Measurements from ENCODE around the gene ALMS1.
"Not testable (repeated sequence)": the region's sequence is repeated elsewhere in the genome, so short reads cannot be mapped to it uniquely, and the experiment has no call there.

ALMS1 gene

GRCh38 chr2:73630662-73631266 is 245.1 kb downstream of the ALMS1 start:
- DNase-seq: not testable (repeated sequence)

GRCh38 chr2:73636977-73637376 is 251.3 kb downstream of the ALMS1 start:
- DNase-seq: not testable (repeated sequence)

GRCh38 chr2:73638429-73638828 is 252.8 kb downstream of the ALMS1 start:
- DNase-seq: no peak

- no peak for DNase-seq
These were observed 254.9 kb downstream of the ALMS1 start for GRCh38 chr2:73640511-73640911.

GRCh38 chr2:73640946-73641766 is 255.5 kb downstream of the ALMS1 start:
- no peak for DNase-seq

- DNase-seq: no peak
These were observed 256.1 kb downstream of the ALMS1 start for GRCh38 chr2:73641767-73642062.

GRCh38 chr2:73642338-73643018 is 256.8 kb downstream of the ALMS1 start, which contains the start of gene NAT8:
TSS of gene NAT8 (minus strand) at chr2:73642422. CDS start at chr2:73641628, 794 bp downstream.
- no peak for DNase-seq

GRCh38 chr2:73647690-73648089 is 262.1 kb downstream of the ALMS1 start:
- not testable (repeated sequence) for DNase-seq

GRCh38 chr2:73651591-73652230 is 266.1 kb downstream of the ALMS1 start:
- DNase-seq: no peak

GRCh38 chr2:73652348-73652747 is 266.7 kb downstream of the ALMS1 start:
- DNase-seq: no peak

- no peak for DNase-seq
These were observed 268.5 kb downstream of the ALMS1 start for GRCh38 chr2:73654175-73654574.
